ENCODE results near the gene EIF4H.

Gene EIF4H

GRCh38 chr7:74182453-74183090, 8.4 kb downstream of the EIF4H start:
- DNase-seq (ENCODE audit: low read depth): no peak
- no peak for TF ChIP-seq CTCF (IDR thresholded peaks at IDR 0.05; ENCODE audit: low read length, missing control alignments)
- H3K4me3 ChIP-seq (replicated peaks; ENCODE audit: low read depth, low read length): no peak overlapping the region

GRCh38 chr7:74183142-74183541, 9.0 kb downstream of the EIF4H start:
- no peak overlapping the region for H3K4me3 ChIP-seq (replicated peaks; ENCODE audit: low read depth, low read length)
- no peak for TF ChIP-seq CTCF (IDR thresholded peaks at IDR 0.05; ENCODE audit: low read length, missing control alignments)
- no peak for DNase-seq (ENCODE audit: low read depth)

GRCh38 chr7:74183653-74184450, 9.7 kb downstream of the EIF4H start:
- no peak overlapping the region for H3K4me3 ChIP-seq (replicated peaks; ENCODE audit: low read depth, low read length)
- no peak for DNase-seq (ENCODE audit: low read depth)
- peak; percentile 26 for TF ChIP-seq CTCF (IDR thresholded peaks at IDR 0.05; ENCODE audit: low read length, missing control alignments)

GRCh38 chr7:74185016-74185415, 10.9 kb downstream of the EIF4H start:
- TF ChIP-seq CTCF (IDR thresholded peaks at IDR 0.05; ENCODE audit: low read length, missing control alignments): no peak
- no peak for DNase-seq (ENCODE audit: low read depth)
- H3K4me3 ChIP-seq (replicated peaks; ENCODE audit: low read depth, low read length): no peak overlapping the region

DNA sequence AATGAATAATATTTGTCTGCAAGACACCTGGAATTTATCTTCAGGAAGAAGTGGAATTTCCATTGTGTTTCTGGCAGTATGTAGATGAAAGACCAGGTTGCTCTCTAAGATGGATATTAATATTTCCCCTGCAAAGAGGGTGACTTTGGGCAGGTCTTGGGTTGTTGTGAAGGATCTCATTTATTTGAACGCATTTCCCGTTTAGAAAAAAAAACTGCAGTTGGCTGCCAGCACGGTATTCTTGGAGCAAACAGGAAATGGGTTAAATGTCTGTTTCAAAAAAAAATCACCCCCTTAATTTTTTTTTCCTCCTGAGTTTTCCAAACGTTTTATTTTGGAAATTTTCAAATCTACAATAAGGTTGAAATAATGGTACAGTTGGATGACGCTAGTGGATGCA, 11.5 kb downstream of the EIF4H start:
- no peak overlapping the region for H3K4me3 ChIP-seq (replicated peaks; ENCODE audit: low read depth, low read length)
- DNase-seq (ENCODE audit: low read depth): peak; percentile 31
- no peak for TF ChIP-seq CTCF (IDR thresholded peaks at IDR 0.05; ENCODE audit: low read length, missing control alignments)

- no peak for TF ChIP-seq CTCF (IDR thresholded peaks at IDR 0.05; ENCODE audit: low read length, missing control alignments)
- peak; percentile 36 for DNase-seq (ENCODE audit: low read depth)
These were observed 13.9 kb downstream of the EIF4H start for GRCh38 chr7:74187915-74188675.

More at GRCh38 chr7:74187915-74188675, 13.9 kb downstream of the EIF4H start:
- no peak overlapping the region for H3K4me3 ChIP-seq (replicated peaks; ENCODE audit: low read depth, low read length)

Data from fibroblast of pulmonary artery (primary cell).